ENCODE measurements around the gene RCN1.

GRCh38 chr11:32044158-32044863 is 46.6 kb upstream of the RCN1 start:
- TF ChIP-seq CTCF (IDR thresholded peaks at IDR 0.05; ENCODE audit: control extremely low read depth in 1 of 3, insufficient read depth in 1 of 3, low read depth in 1 of 3, low read length in 3 of 3) (no peak), CBX8 (IDR thresholded peaks at IDR 0.05; ENCODE audit: borderline replicate concordance, low read depth, low read length) (no peak), RAD21 (IDR thresholded peaks at IDR 0.05 in 1 of 2, conservative IDR thresholded peaks at IDR 0.05 in 1 of 2; ENCODE audit: low read depth in 2 of 2, low read length in 2 of 2) (no peak), SRF (IDR thresholded peaks at IDR 0.05; ENCODE audit: low read depth, low read length) (no peak), SUZ12 (IDR thresholded peaks at IDR 0.05; ENCODE audit: low read length) (no peak), TCF12 (IDR thresholded peaks at IDR 0.05; ENCODE audit: low read depth, low read length) (no peak), CBX5 (IDR thresholded peaks at IDR 0.05; ENCODE audit: low read depth, low read length) (no peak), EZH2 (IDR thresholded peaks at IDR 0.05; ENCODE audit: low read depth, low read length, severe bottlenecking) (no peak), POLR2A (IDR thresholded peaks at IDR 0.05; ENCODE audit: control extremely low read depth in 1 of 2, low read depth in 2 of 2, low read length in 2 of 2) (no peak), NRF1 (IDR thresholded peaks at IDR 0.05; ENCODE audit: low read depth, low read length) (no peak), POLR2AphosphoS5 (IDR thresholded peaks at IDR 0.05; ENCODE audit: low read depth, low read length) (no peak), RFX5 (IDR thresholded peaks at IDR 0.05; ENCODE audit: borderline replicate concordance, low read depth, low read length) (no peak), SAP30 (IDR thresholded peaks at IDR 0.05; ENCODE audit: insufficient read depth, insufficient replicate concordance, low read length) (no peak), TEAD4 (IDR thresholded peaks at IDR 0.05; ENCODE audit: low read depth, low read length) (no peak)

Measured in H1 (cell line).